Neural progenitor cell (in vitro differentiated cells): ENCODE measurements around the gene PRR15L. TPM values are rescaled to one million over a fixed set of nuclear protein-coding genes. Genes with fewer than 3 reads are reported as not detected.

Source experiments
- DNase-seq: peaks from one replicate; pipeline ENCODE4 v3.0.0-alpha.2; 2016; ENCODE audit warnings: low spot score
- H2AFZ ChIP-seq: fragments of 200-600 bp; sonication (generic); replicated peaks from 2 replicates; pipeline ENCODE4 v1.6.1; 2016; ENCODE audit warnings: antibody characterized with exemption
- H3F3A ChIP-seq: fragments of 200-600 bp; sonication (generic); 2 replicates; pipeline ENCODE4 v1.6.1; 2016; ENCODE audit warnings: antibody characterized with exemption, low read depth
- H3K27ac ChIP-seq: fragments of 200-600 bp; sonication (generic); 2 replicates; pipeline ENCODE4 v1.5.1; 2016; ENCODE audit warnings: mild to moderate bottlenecking
- H3K27me3 ChIP-seq: fragments of 200-600 bp; sonication (generic); 2 replicates; pipeline ENCODE4 v1.6.1; 2016; ENCODE audit warnings: mild to moderate bottlenecking, moderate library complexity
- H3K36me3 ChIP-seq: fragments of 200-600 bp; sonication (generic); 2 replicates; pipeline ENCODE4 v1.5.1; 2016
- H3K4me1 ChIP-seq: fragments of 200-600 bp; sonication (generic); 2 replicates; pipeline ENCODE4 v1.6.1; 2016; ENCODE audit warnings: mixed run types
- H3K4me2 ChIP-seq: fragments of 200-600 bp; sonication (generic); 2 replicates; pipeline ENCODE4 v1.6.1; 2016
- H3K4me3 ChIP-seq: fragments of 200-600 bp; sonication (generic); 2 replicates; pipeline ENCODE4 v1.5.1; 2016
- H3K79me2 ChIP-seq: fragments of 200-600 bp; sonication (generic); 2 replicates; pipeline ENCODE4 v1.6.1; 2016; ENCODE audit warnings: low read depth
- H3K9ac ChIP-seq: fragments of 200-600 bp; sonication (generic); 2 replicates; pipeline ENCODE4 v1.6.1; 2016
- H3K9me3 ChIP-seq: fragments of 200-600 bp; sonication (generic); 2 replicates; pipeline ENCODE4 v1.5.1; 2016; ENCODE audit warnings: low read depth
- H4K20me1 ChIP-seq: fragments of 200-600 bp; sonication (generic); 2 replicates; pipeline ENCODE4 v1.6.1; 2016; ENCODE audit warnings: low read depth
- H3K27ac Mint-ChIP-seq: 3 replicates; pipeline ENCODE4 v1.8.0; 2021; ENCODE audit warnings: mixed read lengths
- H3K27me3 Mint-ChIP-seq: 2 replicates; pipeline ENCODE4 v1.8.0; 2022; ENCODE audit warnings: low read depth, mild to moderate bottlenecking, inconsistent platforms, moderate library complexity, mixed read lengths; ENCODE audit not compliant: insufficient read depth
- H3K36me3 Mint-ChIP-seq: 3 replicates; pipeline ENCODE4 v1.8.0; 2021; ENCODE audit warnings: mixed read lengths
- H3K4me1 Mint-ChIP-seq: 3 replicates; pipeline ENCODE4 v1.8.0; 2021; ENCODE audit warnings: mixed read lengths
- H3K4me3 Mint-ChIP-seq: 3 replicates; pipeline ENCODE4 v1.8.0; 2021; ENCODE audit warnings: mild to moderate bottlenecking, moderate library complexity, mixed read lengths
- H3K9me3 Mint-ChIP-seq: 3 replicates; pipeline ENCODE4 v1.8.0; 2020; ENCODE audit warnings: mixed read lengths
- CTCF ChIP-seq: fragments of 200-600 bp; sonication (generic); IDR thresholded peaks from 2 replicates; pipeline ENCODE4 v1.5.1; 2017; ENCODE audit warnings: antibody characterized with exemption, mild to moderate bottlenecking
- EZH2 ChIP-seq: fragments of 200-600 bp; sonication (generic); IDR thresholded peaks from 2 replicates; pipeline ENCODE4 v1.6.1; 2017; ENCODE audit warnings: antibody characterized with exemption, mild to moderate bottlenecking, moderate library complexity
- EZH2phosphoT487 ChIP-seq: fragments of 200-600 bp; sonication (generic); IDR thresholded peaks from 2 replicates; pipeline ENCODE4 v1.6.1; 2017; ENCODE audit warnings: antibody characterized with exemption
- total RNA-seq: library from RNA; depleted of rRNA; stranded (reverse); fragments of >200 nt; gene quantifications from 2 replicates; pipeline ENCODE4 v1.2.3, GENCODE V29; 2015; ENCODE audit warnings: low replicate concordance

PRR15L gene
- total RNA-seq, 1 donor from 2014 or later, result not detected

GRCh38 chr17:47975189-47975822 is 17.6 kb upstream of the PRR15L start:
- DNase-seq, result no peak
- TF ChIP-seq CTCF, result no peak
- TF ChIP-seq EZH2, result no peak
- no peak for TF ChIP-seq EZH2phosphoT487
- H3K4me2 ChIP-seq, result no peak overlapping the region
- H3K9me3 ChIP-seq, result no peaks in the 10 kb centered on the region
- H3F3A ChIP-seq, result peaks cover 8% of the 10 kb centered on the region
- Mint-ChIP-seq H3K27me3 (peaks cover 4% of the 10 kb centered on the region), H3K9me3 (no peaks in the 10 kb centered on the region), H3K27ac (no peak overlapping the region), H3K36me3 (peaks cover 36% of the 10 kb centered on the region), H3K4me3 (peak overlapping the region; percentile 39), H3K4me1 (peaks cover 32% of the 10 kb centered on the region)
- peaks cover 15% of the 10 kb centered on the region for H3K79me2 ChIP-seq
- no peaks in the 10 kb centered on the region for H3K36me3 ChIP-seq
- H3K4me1 ChIP-seq, result peaks cover 15% of the 10 kb centered on the region
- no peak overlapping the region for H3K27ac ChIP-seq
- H4K20me1 ChIP-seq, result no peaks in the 10 kb centered on the region
- no peak overlapping the region for H2AFZ ChIP-seq
- H3K27me3 ChIP-seq, result no peaks in the 10 kb centered on the region
- no peak overlapping the region for H3K4me3 ChIP-seq
- H3K9ac ChIP-seq, result no peak overlapping the region

GRCh38 chr17:47973541-47973940 is 15.9 kb upstream of the PRR15L start:
- no peaks in the 10 kb centered on the region for H4K20me1 ChIP-seq
- H3K27ac ChIP-seq, result no peak overlapping the region
- no peak overlapping the region for H3K4me3 ChIP-seq
- Mint-ChIP-seq H3K27me3 (peaks cover 5% of the 10 kb centered on the region), H3K27ac (peak overlapping the region; percentile 78), H3K9me3 (no peaks in the 10 kb centered on the region), H3K36me3 (peaks cover 22% of the 10 kb centered on the region), H3K4me3 (no peak overlapping the region), H3K4me1 (peaks cover 23% of the 10 kb centered on the region)
- no peak overlapping the region for H3K9ac ChIP-seq
- no peak overlapping the region for H2AFZ ChIP-seq
- no peaks in the 10 kb centered on the region for H3K9me3 ChIP-seq
- peaks cover 15% of the 10 kb centered on the region for H3K79me2 ChIP-seq
- H3F3A ChIP-seq, result peaks cover 8% of the 10 kb centered on the region
- no peaks in the 10 kb centered on the region for H3K36me3 ChIP-seq
- DNase-seq, result no peak
- H3K4me2 ChIP-seq, result no peak overlapping the region
- no peaks in the 10 kb centered on the region for H3K27me3 ChIP-seq
- TF ChIP-seq EZH2 (no peak), CTCF (no peak), EZH2phosphoT487 (no peak)
- H3K4me1 ChIP-seq, result peaks cover 13% of the 10 kb centered on the region

- H3K79me2 ChIP-seq, result peaks cover 15% of the 10 kb centered on the region
- Mint-ChIP-seq H3K27me3 (peaks cover 5% of the 10 kb centered on the region), H3K9me3 (no peaks in the 10 kb centered on the region), H3K36me3 (peaks cover 15% of the 10 kb centered on the region), H3K4me3 (peak within 1 kb of the TSS; percentile 93), H3K4me1 (peaks cover 19% of the 10 kb centered on the region), H3K27ac (peak within 1 kb of the TSS; percentile 50)
- peak; percentile 100 for DNase-seq
- peaks cover 13% of the 10 kb centered on the region for H3K4me1 ChIP-seq
- no peaks in the 10 kb centered on the region for H3K36me3 ChIP-seq
- H3K4me2 ChIP-seq, result peak within 1 kb of the TSS; percentile 75
- peak; percentile 77 for TF ChIP-seq CTCF
- peak; percentile 53 for TF ChIP-seq EZH2
- no peak for TF ChIP-seq EZH2phosphoT487
- no peak within 1 kb of the TSS for H3K9ac ChIP-seq
- H3K27me3 ChIP-seq, result no peaks in the 10 kb centered on the region
- H3K9me3 ChIP-seq, result no peaks in the 10 kb centered on the region
- peak within 1 kb of the TSS; percentile 56 for H3K4me3 ChIP-seq
- no peaks in the 10 kb centered on the region for H4K20me1 ChIP-seq
- peaks cover 8% of the 10 kb centered on the region for H3F3A ChIP-seq
- H3K27ac ChIP-seq, result no peak within 1 kb of the TSS
- peak within 1 kb of the TSS; percentile 97 for H2AFZ ChIP-seq
Measured at GRCh38 chr17:47970725-47971499, 13.2 kb upstream of the PRR15L start, which contains the start of gene CDK5RAP3. Gene CDK5RAP3, plus strand, starts transcription at chr17:47971113. Its CDS starts 34 bp downstream, at chr17:47971147.
